T-helper 9 cell (primary cell): ENCODE results near the gene CWC15.
"Not testable (repeated sequence)": the region's sequence is repeated elsewhere in the genome, so short reads cannot be mapped to it uniquely, and the experiment has no call there.

ENCODE experiments used
- DNase-seq: peaks from one replicate; pipeline ENCODE4 v3.0.0-alpha.2; 2020

CWC15 gene

GRCh38 chr11:94948070-94948617 lies 25.2 kb downstream of the CWC15 start:
- DNase-seq: no peak

DNA sequence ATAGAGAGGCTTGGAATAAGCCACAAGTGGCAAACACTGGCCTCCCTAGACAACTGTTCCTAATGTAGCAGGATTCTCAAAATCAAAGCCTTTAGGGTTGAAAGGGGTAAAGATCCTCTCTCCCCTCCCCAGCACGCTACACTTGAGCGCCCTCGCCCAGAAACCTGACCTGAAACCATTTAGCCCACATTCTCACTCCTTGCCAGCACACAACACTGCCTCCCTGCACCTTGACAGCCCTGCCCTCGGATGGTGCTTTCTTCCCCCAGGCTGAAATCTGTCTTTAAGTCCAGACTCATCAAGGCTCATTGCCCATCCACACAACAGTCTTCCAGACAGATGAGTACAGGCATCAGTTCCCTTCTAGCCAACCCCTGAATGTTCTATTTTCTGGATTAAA lies 26.5 kb downstream of the CWC15 start:
- DNase-seq: no peak

GRCh38 chr11:94941131-94941530 lies 32.2 kb downstream of the CWC15 start:
- no peak for DNase-seq

GRCh38 chr11:94939346-94939745 lies 34.0 kb downstream of the CWC15 start:
- no peak for DNase-seq

DNA sequence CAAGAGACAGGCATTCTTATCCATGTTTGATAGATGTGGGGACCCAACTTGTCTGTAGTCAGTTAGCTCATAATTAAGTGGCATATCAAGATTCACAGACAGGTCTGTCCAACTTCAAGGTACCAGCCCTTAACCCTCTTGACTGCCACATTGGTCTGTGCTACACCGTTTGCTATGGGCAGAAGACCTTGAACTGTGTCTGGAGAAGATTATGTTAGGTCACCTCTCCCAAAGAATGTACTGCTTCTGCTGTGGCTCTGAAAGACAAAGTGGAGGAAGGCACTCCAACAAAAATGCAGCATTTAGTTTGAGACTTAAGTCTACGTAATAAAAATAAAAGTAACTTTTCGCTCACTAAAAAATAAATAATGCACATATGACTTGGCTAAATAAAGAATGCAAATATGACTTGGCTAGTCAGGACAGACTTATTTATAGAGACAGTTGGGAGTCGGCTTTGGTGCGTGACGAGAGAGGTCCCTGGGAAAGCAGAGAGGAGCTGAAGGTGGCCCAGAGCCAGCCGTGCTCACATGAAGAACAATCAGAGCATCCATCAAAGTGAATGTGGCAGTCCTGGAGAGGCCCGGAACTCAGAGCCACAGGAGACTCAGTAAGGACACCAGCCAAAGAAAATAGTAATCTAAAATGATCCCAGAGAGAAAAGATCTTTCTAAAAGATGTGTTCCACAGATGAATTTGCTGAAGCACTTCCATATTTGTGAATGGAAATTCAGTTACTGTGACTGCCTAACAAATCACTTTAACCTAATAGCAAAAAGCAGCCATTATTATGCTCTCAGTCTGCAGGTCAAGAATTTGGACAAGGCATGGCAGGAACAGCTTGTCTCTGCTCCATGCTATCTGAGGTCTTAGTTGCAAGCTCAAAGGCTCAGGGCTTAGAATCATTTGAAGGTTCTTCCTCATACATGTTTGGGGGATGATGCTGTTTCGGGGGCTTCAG lies 35.0 kb downstream of the CWC15 start:
- no peak for DNase-seq

DNA sequence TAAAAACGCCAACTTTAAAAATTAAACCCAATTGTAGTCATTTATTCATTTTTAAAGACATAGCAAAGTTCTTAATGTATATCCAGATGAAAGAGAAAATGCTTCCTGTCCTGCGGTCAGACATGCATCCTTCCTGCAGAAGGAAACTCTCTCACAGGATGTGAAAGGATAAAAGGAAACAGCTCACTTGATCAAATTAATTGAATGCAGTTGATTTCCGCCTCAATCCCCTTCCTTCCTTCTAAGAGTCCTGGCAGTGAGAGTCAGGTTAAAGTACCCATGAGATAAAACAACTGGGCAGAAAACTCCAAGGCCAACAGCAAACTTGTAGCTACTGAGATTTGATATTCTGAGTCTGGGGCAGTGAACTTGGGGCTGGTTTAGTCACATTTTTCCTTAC lies 38.5 kb downstream of the CWC15 start:
- DNase-seq: no peak

DNA sequence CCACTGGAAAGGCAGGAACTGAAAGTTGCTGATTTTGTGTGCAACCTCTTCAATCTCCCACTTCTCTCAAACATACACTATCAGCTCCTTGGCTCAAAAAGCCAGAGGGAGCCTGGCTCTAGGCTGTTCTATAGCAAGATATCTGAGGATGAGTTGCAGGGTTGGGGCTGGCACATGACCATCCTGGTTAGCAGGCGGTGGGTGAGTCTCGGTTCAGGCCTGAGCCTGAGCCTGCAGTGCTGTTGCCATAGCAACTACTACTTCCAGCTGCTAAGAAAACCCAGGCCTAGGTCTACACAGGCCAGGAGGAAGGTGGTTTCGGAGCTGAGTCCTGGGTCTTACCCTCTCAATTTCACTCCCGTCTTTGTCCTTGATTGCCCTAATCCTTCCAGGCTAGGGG lies 39.0 kb downstream of the CWC15 start:
- DNase-seq: no peak

- no peak for DNase-seq
These were observed 39.9 kb downstream of the CWC15 start for GRCh38 chr11:94933223-94934130.

DNA sequence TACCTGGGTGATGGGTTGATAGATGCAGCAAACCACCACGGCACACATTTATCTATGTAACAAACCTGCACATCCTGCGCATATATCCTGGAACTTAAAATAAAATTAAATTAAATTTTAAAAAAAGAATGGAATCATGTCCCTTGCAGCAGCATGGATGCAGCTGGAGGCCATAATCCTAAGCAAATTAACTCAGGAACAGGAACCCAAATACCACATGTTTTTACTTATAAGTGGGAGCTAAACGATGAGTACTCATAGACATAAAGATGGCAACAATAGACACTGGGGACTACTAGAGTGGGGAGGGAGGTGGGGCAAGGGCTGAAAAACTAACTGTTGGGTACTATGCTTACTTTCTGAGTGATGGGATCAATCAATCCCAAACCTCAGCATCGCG lies 40.9 kb downstream of the CWC15 start:
- no peak for DNase-seq

DNA sequence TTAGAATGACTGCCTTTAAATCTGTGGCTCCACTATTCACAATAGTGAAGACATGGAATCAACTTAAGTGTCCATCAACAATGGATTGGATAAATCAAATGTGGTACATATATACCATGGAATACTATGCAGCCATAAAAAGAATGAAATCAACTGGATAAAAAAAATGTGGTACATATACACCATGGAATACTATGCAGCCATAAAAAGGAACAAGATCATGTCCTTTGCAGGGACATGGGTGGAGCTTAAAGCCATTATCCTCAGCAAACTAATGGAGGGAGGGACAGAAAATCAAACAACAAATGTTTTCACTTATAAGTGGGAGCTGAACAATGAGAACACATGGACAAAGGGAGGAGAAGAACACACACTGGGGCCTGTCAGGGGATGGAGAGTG lies 41.3 kb downstream of the CWC15 start:
- DNase-seq: not testable (repeated sequence)

DNA sequence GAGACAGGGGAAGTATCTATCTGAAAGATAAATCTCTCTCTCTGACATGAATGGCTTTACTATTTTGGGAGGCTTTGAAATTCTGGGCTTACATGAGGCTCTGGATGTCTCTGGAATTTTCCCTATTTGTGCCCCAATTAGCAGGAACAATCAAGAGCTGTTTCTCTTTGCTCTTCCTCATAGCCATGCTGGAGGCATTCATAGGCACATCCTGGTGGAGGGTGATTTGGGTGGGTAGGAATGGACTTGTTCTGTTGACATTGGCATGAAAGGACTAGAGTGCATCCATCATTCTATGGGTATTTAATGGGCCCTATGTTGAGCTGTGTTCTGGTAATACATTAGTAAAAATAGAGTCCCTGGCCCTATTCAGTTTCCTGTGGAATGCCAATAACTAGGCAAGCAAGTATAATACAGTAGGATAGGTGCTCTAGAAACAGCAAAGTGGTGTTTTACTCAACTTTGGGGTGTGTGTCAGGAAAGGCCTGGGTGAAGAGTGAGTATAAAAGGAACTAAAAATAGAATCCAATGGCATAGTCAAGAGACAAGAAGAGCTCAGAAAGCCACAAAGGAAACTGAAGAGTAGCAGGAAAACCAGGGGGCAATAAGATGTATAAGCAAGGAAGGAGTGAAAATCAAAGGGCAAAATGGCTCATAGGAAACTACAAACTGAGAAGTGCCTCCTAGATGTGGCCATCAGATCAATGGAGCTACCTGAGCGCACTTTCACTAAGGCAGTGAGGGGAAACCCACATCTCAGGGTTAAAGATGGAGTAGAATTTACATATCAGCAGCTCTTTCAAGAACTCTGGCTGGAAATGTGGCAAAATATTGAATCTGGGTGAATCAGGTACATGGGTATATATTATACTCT lies 45.0 kb downstream of the CWC15 start:
- no peak for DNase-seq

DNA sequence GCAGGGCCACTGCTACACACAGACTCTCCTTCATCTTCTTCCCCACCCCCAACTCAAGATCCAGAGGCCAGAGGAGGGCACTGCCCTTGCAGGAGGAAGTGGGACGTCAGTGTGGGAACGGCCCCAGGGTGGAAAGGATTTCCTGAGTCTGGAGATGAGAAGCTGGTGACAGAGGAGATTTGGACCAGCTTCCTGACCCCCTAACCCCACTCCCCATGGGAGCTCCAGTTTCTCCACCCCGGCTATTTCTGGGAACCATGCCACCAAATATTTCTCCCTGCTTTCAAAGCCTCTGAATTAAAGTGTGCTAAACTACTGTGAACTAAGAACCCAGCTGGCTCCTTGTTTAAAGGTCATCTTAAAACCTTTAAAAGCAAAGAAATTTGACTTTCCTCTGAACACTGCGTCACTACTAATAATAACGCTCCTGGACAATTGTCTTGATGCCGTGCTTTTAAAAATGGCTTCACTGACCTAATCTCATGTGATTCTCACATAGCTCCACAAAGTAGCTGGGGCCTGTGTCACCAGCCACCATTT lies 46.6 kb downstream of the CWC15 start:
- DNase-seq: no peak

- no peak for DNase-seq
These were observed 47.1 kb downstream of the CWC15 start for GRCh38 chr11:94926271-94926625.

GRCh38 chr11:94925422-94926270 lies 47.7 kb downstream of the CWC15 start:
- no peak for DNase-seq

- no peak for DNase-seq
These were observed 48.7 kb downstream of the CWC15 start for GRCh38 chr11:94924612-94925011.

- no peak for DNase-seq
These were observed 49.2 kb downstream of the CWC15 start for GRCh38 chr11:94924171-94924572.

- DNase-seq: no peak
These were observed 50.4 kb downstream of the CWC15 start for GRCh38 chr11:94923004-94923334.

DNA sequence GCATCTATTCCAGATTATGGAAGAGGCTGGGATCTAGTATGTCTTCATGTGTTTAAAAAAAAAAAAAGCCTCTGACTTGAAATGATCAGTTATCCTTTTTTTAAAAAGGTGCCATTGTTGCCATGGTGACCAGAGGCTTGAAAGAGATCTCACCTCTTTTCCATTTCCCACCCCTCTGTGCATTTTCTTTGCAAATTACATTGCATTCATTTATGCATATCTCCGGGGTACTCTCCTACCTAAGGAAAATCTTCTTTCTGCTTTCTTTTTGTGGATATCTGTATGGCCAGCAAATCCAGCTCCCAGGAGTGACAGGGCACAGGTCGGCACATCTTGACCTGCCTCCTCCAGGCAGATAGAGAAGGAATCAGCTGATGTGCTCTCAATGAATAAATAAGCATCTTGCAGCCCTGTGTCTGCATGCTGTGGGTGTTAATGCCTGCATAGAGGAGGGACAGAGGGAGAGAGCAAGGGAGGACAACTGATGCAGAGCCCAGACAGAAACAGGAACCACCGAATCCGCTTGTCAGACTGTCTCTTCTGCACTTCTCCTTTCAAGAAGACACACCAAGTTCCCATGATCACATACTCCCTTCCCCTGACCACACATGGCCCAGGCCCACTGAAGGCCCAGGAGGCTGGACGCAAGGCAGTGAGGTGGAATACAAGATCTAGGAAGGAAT lies 50.9 kb downstream of the CWC15 start:
- DNase-seq: no peak

DNA sequence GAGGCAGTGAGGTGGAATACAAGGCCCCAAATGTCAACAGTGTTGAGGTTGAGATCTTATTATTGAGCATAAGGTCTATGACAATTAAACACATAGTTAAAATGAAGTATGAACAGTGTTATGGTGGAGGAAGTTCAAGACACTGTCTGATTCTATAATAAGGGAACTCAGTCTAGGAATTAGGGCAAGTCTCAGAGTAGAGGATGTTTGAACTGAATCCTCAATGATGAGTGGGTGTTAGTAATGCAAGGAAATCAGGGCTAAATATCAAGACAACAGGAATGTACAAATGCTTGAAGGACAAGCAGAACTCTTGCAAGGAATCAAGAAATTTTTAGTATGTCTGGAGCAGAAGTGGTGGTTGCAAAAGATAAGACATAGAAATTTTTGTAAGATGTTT lies 53.0 kb downstream of the CWC15 start:
- DNase-seq: no peak

GRCh38 chr11:94913718-94914394 lies 59.5 kb downstream of the CWC15 start:
- not testable (repeated sequence) for DNase-seq
